Endothelial cell of umbilical vein (primary cell): ENCODE data around the gene SMARCAL1. TPM values are rescaled to one million over a fixed set of nuclear protein-coding genes. Genes with fewer than 3 reads are reported as not detected.

Experiments used
- BruUV-seq: library from RNA; stranded (reverse); fragments of 400-500 nt; replicated peaks from 2 replicates; lab custom pipeline; 2021; lab: Mats Ljungman, UMichigan
- CTCF ChIA-PET: fragments of 300-600, 350-600 bp; sonication (Branson Sonifier 250); formaldehyde crosslinking; loops from one replicate; lab custom pipeline; 2021; ENCODE audit warnings: antibody characterized with exemption, inconsistent platforms; lab: Charles Lee
- POLR2A ChIA-PET: fragments of 300-600, 350-600 bp; sonication (Branson Sonifier 250); formaldehyde crosslinking; loops from one replicate; lab custom pipeline; 2021; ENCODE audit warnings: antibody characterized with exemption, inconsistent platforms; lab: Charles Lee
- DNase-seq: peaks from one replicate; pipeline ENCODE4 v3.0.0-alpha.2; 2011; ENCODE audit warnings: low read depth, low spot score
- FAIRE-seq: peaks from 2 replicates; lab custom pipeline; 2011; peaks lifted over from hg19 to GRCh38; lab: Jason Lieb, UNC
- H2AFZ ChIP-seq: 2 replicates; pipeline ENCODE4 v1.6.0; 2012; ENCODE audit warnings: low read depth, low read length, control low read depth, inconsistent platforms
- H3K27ac ChIP-seq: 2 replicates; pipeline ENCODE4 v1.5.1; 2011; ENCODE audit warnings: low read depth, mild to moderate bottlenecking, control low read depth, low read length, moderate library complexity; ENCODE audit not compliant: insufficient read depth
- H3K27me3 ChIP-seq, 2 experiments: 2 replicates each; pipeline versions ENCODE4 v1.6.0 to v1.6.1; 2011; ENCODE audit warnings: low read length in 2 of 2, mixed read lengths in 1 of 2; ENCODE audit not compliant: control insufficient read depth in 2 of 2, insufficient read depth in 2 of 2
- H3K36me3 ChIP-seq, 2 experiments: 2 replicates in 1 of 2; 3 replicates in 1 of 2; pipeline ENCODE4 v1.5.1; 2011; ENCODE audit warnings: low read length in 2 of 2, mild to moderate bottlenecking in 1 of 2, moderate library complexity in 1 of 2; ENCODE audit not compliant: control insufficient read depth in 2 of 2, insufficient read depth in 2 of 2; ENCODE audit errors: extremely low read depth in 1 of 2
- H3K4me1 ChIP-seq: 3 replicates; pipeline ENCODE4 v1.5.1; 2011; ENCODE audit warnings: mild to moderate bottlenecking, low read length; ENCODE audit not compliant: control insufficient read depth, insufficient read depth; ENCODE audit errors: extremely low read depth
- H3K4me2 ChIP-seq: 2 replicates; pipeline ENCODE4 v1.6.1; 2011; ENCODE audit warnings: low read length, control low read depth, mixed read lengths; ENCODE audit not compliant: insufficient read depth
- H3K4me3 ChIP-seq, 3 experiments: fragments of 200-600 bp in 1 of 3; sonication (generic), shearing (Covaris generic) in 1 of 3; replicated peaks in 1 of 3; 2 replicates each; pipeline ENCODE4 v1.5.1; 2011 to 2016; ENCODE audit warnings: control low read depth in 3 of 3, low read length in 3 of 3, mild to moderate bottlenecking in 2 of 3, inconsistent platforms in 1 of 3, low read depth in 1 of 3, moderate library complexity in 1 of 3; ENCODE audit not compliant: insufficient read depth in 1 of 3
- H3K79me2 ChIP-seq: 2 replicates; pipeline ENCODE4 v1.6.0; 2012; ENCODE audit warnings: low read length, inconsistent platforms; ENCODE audit not compliant: control insufficient read depth, insufficient read depth
- H3K9ac ChIP-seq: replicated peaks from 2 replicates; pipeline ENCODE3; 2011; ENCODE audit warnings: low read length, control low read depth; ENCODE audit not compliant: insufficient read depth; ENCODE audit errors: extremely low read depth
- H3K9me1 ChIP-seq: replicated peaks from 3 replicates; pipeline ENCODE4 v1.6.0; 2011; ENCODE audit warnings: mild to moderate bottlenecking, low read length; ENCODE audit not compliant: control insufficient read depth, insufficient read depth; ENCODE audit errors: extremely low read depth
- H3K9me3 ChIP-seq: replicated peaks from 2 replicates; pipeline ENCODE4 v1.5.1; 2012; ENCODE audit warnings: low read length, inconsistent platforms; ENCODE audit not compliant: control insufficient read depth, insufficient read depth
- H4K20me1 ChIP-seq: replicated peaks from 2 replicates; pipeline ENCODE3; 2011; ENCODE audit warnings: mild to moderate bottlenecking, low read length; ENCODE audit not compliant: control insufficient read depth, insufficient read depth; ENCODE audit errors: extremely low read depth
- MAX ChIP-seq: IDR thresholded peaks from 2 replicates; pipeline ENCODE4 v1.6.1; 2011; ENCODE audit not compliant: insufficient read depth, insufficient read length
- POLR2AphosphoS5 ChIP-seq: IDR thresholded peaks from 2 replicates; pipeline ENCODE4 v1.6.1; 2012; ENCODE audit warnings: low read depth, mild to moderate bottlenecking, control low read depth, low read length, moderate library complexity; ENCODE audit not compliant: insufficient read depth
- dilution Hi-C: fragments of 300-500 bp; cut with MboI; formaldehyde crosslinking; loops from one replicate; pipeline ENCODE4 v1.15.0; 2019; ENCODE audit warnings: low sequenced_read_pairs; ENCODE audit not compliant: extremely low pct_ligation_motif_present
- intact Hi-C: fragments of 100-400 bp; cut with micrococcal nuclease; formaldehyde crosslinking; loops from one replicate; pipeline ENCODE4 v1.10.0; 2022
- polyA plus RNA-seq, 4 experiments: library from polyadenylated mRNA; depleted of rRNA in 3 of 4; stranded (reverse) in 3 of 4; unstranded in 1 of 4; fragments of >200 nt; gene quantifications; 2 replicates each; pipeline versions ENCODE4 v1.2.1 to v1.2.3, GENCODE V29; 2011 to 2012; ENCODE audit warnings: missing spikeins in 1 of 4
- total RNA-seq: library from RNA; stranded (reverse); gene quantifications from 2 replicates; pipeline ENCODE4 v1.2.3, GENCODE V29; 2021
- TF ChIP-seq, protein P1 (sequence below), 2 donors: IDR thresholded peaks; 1 replicate in 1 of 2; 2 replicates in 1 of 2; pipeline ENCODE4 v1.5.1; 2011; ENCODE audit warnings: low read length in 2 of 2, mild to moderate bottlenecking in 2 of 2, moderate library complexity in 2 of 2, control low read depth in 1 of 2, inconsistent platforms in 1 of 2, low read depth in 1 of 2; ENCODE audit not compliant: insufficient read depth in 1 of 2; ENCODE audit errors: extremely low read depth in 1 of 2

The SMARCAL1 gene
- total and polyA plus RNA-seq, 2 donors (not counting 3 experiments of a cell fraction or from before 2014, with no cell fraction given): 25.4 to 30.7 TPM

GRCh38 chr2:216486271-216486670, 74.0 kb downstream of the SMARCAL1 start:
- no peaks in the 10 kb centered on the region for H3K9me1 ChIP-seq
- dilution Hi-C loops: no loop called here
- no peak overlapping the region for H3K4me3 ChIP-seq
- H3K36me3 ChIP-seq: peaks cover 0 to 6% of the 10 kb centered on the region in 2 experiments
- peaks cover 19% of the 10 kb centered on the region for H3K4me1 ChIP-seq
- no peaks in the 10 kb centered on the region for H3K9me3 ChIP-seq
- no peaks in the 10 kb centered on the region for H4K20me1 ChIP-seq
- intact Hi-C loops: no loop called here
- no peaks in the 10 kb centered on the region for H3K79me2 ChIP-seq
- H3K9ac ChIP-seq: no peak overlapping the region
- H2AFZ ChIP-seq: no peak overlapping the region
- DNase-seq: no peak
- H3K27me3 ChIP-seq: no peaks in the 10 kb centered on the region
- no peak overlapping the region for H3K4me2 ChIP-seq
- CTCF ChIA-PET: interaction anchor here (2.4 kb wide), 1 partner anchor 8 kb away, joined by 12 read pairs; no protein-coding TSS in a partner anchor
- BruUV-seq: no TSS peak
- H3K27ac ChIP-seq: no peak overlapping the region
- no peak for FAIRE-seq
- TF ChIP-seq, protein P1, sequence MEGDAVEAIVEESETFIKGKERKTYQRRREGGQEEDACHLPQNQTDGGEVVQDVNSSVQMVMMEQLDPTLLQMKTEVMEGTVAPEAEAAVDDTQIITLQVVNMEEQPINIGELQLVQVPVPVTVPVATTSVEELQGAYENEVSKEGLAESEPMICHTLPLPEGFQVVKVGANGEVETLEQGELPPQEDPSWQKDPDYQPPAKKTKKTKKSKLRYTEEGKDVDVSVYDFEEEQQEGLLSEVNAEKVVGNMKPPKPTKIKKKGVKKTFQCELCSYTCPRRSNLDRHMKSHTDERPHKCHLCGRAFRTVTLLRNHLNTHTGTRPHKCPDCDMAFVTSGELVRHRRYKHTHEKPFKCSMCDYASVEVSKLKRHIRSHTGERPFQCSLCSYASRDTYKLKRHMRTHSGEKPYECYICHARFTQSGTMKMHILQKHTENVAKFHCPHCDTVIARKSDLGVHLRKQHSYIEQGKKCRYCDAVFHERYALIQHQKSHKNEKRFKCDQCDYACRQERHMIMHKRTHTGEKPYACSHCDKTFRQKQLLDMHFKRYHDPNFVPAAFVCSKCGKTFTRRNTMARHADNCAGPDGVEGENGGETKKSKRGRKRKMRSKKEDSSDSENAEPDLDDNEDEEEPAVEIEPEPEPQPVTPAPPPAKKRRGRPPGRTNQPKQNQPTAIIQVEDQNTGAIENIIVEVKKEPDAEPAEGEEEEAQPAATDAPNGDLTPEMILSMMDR (IDR thresholded peaks at IDR 0.05; ENCODE audit: extremely low read depth in 1 of 2, insufficient read depth in 1 of 2, low read depth in 1 of 2, low read length in 2 of 2): no peak
- no peak for TF ChIP-seq MAX
- POLR2A ChIA-PET: no interaction called here

DNA sequence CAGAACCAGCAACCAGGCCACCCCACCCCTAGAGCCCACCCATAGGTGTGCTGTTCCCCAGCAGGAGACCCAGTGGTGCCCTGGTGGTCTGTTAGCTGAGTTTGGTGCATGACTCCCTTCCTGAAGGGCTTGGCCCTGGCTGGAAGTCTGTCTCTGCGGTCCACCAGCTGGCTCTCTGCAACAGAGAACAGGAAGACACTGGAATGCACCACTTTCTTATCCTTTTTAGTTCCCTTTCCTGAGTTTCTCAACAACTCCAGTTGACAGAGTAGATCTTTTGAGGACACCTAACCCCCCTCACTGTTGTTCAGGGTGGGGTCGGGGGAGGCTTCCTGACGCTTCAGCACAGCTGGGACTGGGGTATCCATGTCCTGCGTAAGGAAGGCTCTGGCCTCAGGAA, 74.4 kb downstream of the SMARCAL1 start:
- intact Hi-C loops (no loop called here), dilution Hi-C loops (no loop called here)
- Histone ChIP-seq H3K27ac (peak overlapping the region; percentile 1), H2AFZ (peak overlapping the region; percentile 68), H3K9ac (no peak overlapping the region), H3K4me1 (peaks cover 19% of the 10 kb centered on the region), H3K4me3 (no peak overlapping the region), H4K20me1 (no peaks in the 10 kb centered on the region), H3K9me1 (no peaks in the 10 kb centered on the region), H3K79me2 (no peaks in the 10 kb centered on the region), H3K9me3 (no peaks in the 10 kb centered on the region), H3K36me3 (peaks cover 0 to 6% of the 10 kb centered on the region in 2 experiments), H3K4me2 (no peak overlapping the region), H3K27me3 (no peaks in the 10 kb centered on the region)
- POLR2A ChIA-PET: no interaction called here
- peak; percentile 44 for TF ChIP-seq POLR2AphosphoS5
- TF ChIP-seq, protein P1 (IDR thresholded peaks at IDR 0.05; ENCODE audit: extremely low read depth in 1 of 2, insufficient read depth in 1 of 2, low read depth in 1 of 2, low read length in 2 of 2): no peak
- BruUV-seq: no TSS peak
- peak; percentile 78 for FAIRE-seq
- peak; percentile 28 for DNase-seq
- CTCF ChIA-PET: interaction anchor here (1.1 to 2.4 kb wide), 2 partner anchors 9 to 69 kb away, joined by 3 to 12 read pairs; no protein-coding TSS in a partner anchor
